CD4-positive, alpha-beta T cell treated with Interleukin-4 for 1 hour (primary cell): ENCODE data around the gene ARHGEF17.

Experiments used
- DNase-seq, 2 donors: peaks; one replicate each; pipeline ENCODE4 v3.0.0-alpha.2; 2020 to 2022

Gene ARHGEF17

GRCh38 chr11:73414977-73415651 is 107.0 kb downstream of the ARHGEF17 start:
- DNase-seq, result no peak

GRCh38 chr11:73415854-73416615 is 108.0 kb downstream of the ARHGEF17 start:
- no peak for DNase-seq

DNA sequence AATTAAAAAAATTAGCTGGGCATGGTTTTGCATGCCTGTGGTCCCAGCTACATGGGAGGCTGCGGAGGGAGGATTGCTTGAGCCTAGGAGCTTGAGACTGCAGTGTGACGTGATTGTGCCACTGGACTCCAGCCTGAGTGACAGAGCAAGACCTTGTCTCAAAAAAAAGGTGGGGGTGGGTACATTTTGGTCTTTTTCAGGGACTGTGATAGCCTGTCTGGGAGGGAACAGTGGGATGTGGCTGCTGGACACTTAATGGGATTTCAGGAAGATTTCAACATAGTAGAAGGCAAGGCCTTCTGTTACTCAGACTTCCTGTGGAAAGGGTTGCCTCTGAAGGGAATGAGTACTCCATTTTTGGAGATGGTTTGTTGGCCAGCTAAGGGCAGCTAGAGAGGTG is 108.7 kb downstream of the ARHGEF17 start:
- no peak for DNase-seq
